ENCODE results near the gene ADGRA3. TPM values are rescaled to one million over a fixed set of nuclear protein-coding genes. Genes with fewer than 3 reads are reported as not detected.

The ADGRA3 gene
- total and polyA plus RNA-seq, 2 of the 13 experiments (the other 11 are each of a cell fraction or from before 2014, with no cell fraction given), result 32.2 to 40.8 TPM

- no peak for FAIRE-seq
- TF ChIP-seq SRSF9 (IDR thresholded peaks at IDR 0.05; ENCODE audit: borderline replicate concordance, insufficient read depth, low read depth, low read length, poor library complexity, severe bottlenecking), result no peak
- TF ChIP-seq ZNF569 (CRISPR knock-in tag; IDR thresholded peaks at IDR 0.05; ENCODE audit: borderline replicate concordance), result no peak
- no peak for TF ChIP-seq SALL1 (CRISPR knock-in tag; IDR thresholded peaks at IDR 0.05)
- no peak for TF ChIP-seq CHD2 (IDR thresholded peaks at IDR 0.05; ENCODE audit: low read depth, low read length)
- no peak for TF ChIP-seq CC2D1A (CRISPR knock-in tag; IDR thresholded peaks at IDR 0.05)
- TF ChIP-seq MTA3 (CRISPR knock-in tag; IDR thresholded peaks at IDR 0.05), result no peak
- TF ChIP-seq ZKSCAN1 (IDR thresholded peaks at IDR 0.05; ENCODE audit: low read length), result no peak
- TF ChIP-seq ZNF251 (CRISPR knock-in tag; IDR thresholded peaks at IDR 0.05), result no peak
- TF ChIP-seq, protein P1, sequence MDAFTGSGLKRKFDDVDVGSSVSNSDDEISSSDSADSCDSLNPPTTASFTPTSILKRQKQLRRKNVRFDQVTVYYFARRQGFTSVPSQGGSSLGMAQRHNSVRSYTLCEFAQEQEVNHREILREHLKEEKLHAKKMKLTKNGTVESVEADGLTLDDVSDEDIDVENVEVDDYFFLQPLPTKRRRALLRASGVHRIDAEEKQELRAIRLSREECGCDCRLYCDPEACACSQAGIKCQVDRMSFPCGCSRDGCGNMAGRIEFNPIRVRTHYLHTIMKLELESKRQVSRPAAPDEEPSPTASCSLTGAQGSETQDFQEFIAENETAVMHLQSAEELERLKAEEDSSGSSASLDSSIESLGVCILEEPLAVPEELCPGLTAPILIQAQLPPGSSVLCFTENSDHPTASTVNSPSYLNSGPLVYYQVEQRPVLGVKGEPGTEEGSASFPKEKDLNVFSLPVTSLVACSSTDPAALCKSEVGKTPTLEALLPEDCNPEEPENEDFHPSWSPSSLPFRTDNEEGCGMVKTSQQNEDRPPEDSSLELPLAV (CRISPR knock-in tag; conservative IDR thresholded peaks at IDR 0.05; ENCODE audit: low read depth), result no peak
- no peak for TF ChIP-seq KDM1A (CRISPR knock-in tag; IDR thresholded peaks at IDR 0.05)
- TF ChIP-seq DR1 (CRISPR knock-in tag; IDR thresholded peaks at IDR 0.05), result no peak
- TF ChIP-seq ZBED4 (CRISPR knock-in tag; IDR thresholded peaks at IDR 0.05; ENCODE audit: borderline replicate concordance), result no peak
- TF ChIP-seq CCAR2 (optimal IDR thresholded peaks at IDR 0.05; ENCODE audit: low read depth, low read length), result no peak
- TF ChIP-seq REL (CRISPR knock-in tag; conservative IDR thresholded peaks at IDR 0.05), result no peak
- no peak for TF ChIP-seq RFXANK (CRISPR knock-in tag; IDR thresholded peaks at IDR 0.05)
- no peak for TF ChIP-seq MED1 (CRISPR knock-in tag; IDR thresholded peaks at IDR 0.05)
Measured at GRCh38 chr4:22414833-22415232, 101.0 kb downstream of the ADGRA3 start.

More at GRCh38 chr4:22414833-22415232, 101.0 kb downstream of the ADGRA3 start:
- H3K9me3 ChIP-seq (ENCODE audit: low read length), result no peaks in the 10 kb centered on the region
- no peak overlapping the region for H3K4me2 ChIP-seq (ENCODE audit: low read depth, low read length)
- H3K4me1 ChIP-seq (ENCODE audit: insufficient read depth, low read length), result no peaks in the 10 kb centered on the region
- H3K27me3 ChIP-seq (ENCODE audit: control insufficient read depth in 1 of 2, insufficient read depth in 2 of 2, low read length in 2 of 2), result no peaks in the 10 kb centered on the region
- H4K20me1 ChIP-seq (ENCODE audit: insufficient read depth, low read length), result no peaks in the 10 kb centered on the region
- no peak overlapping the region for H2AFZ ChIP-seq (ENCODE audit: low read length)
- ChIA-PET POLR2A (no interaction called here), CTCF (ENCODE audit: low intra/inter-chr PET ratio, low total read pairs) (no interaction called here)
- intact Hi-C loops (cut with micrococcal nuclease; ENCODE audit: unreplicated experiment) (no loop called here), in situ Hi-C loops (cut with HindIII; ENCODE audit: extremely low pct_ligation_motif_present, low pct_unique_long_range_greater_than_20kb) (loop anchor here (5.0 kb wide), 2 partner anchors 192 to 277 kb away; partner anchors contain the start of gene GBA3)
- no peak overlapping the region for H3K4me3 ChIP-seq (replicated peaks in 1 of 3; ENCODE audit: insufficient read depth in 1 of 3, low read depth in 2 of 3, low read length in 3 of 3)
- H3K36me3 ChIP-seq (replicated peaks in 1 of 2; ENCODE audit: control insufficient read depth in 1 of 2, insufficient read depth in 2 of 2, low read length in 2 of 2), result peaks cover 2 to 18% of the 10 kb centered on the region in 2 experiments; a peak in 3 of 5 replicates
- DNase-seq (ENCODE audit: low spot score) (no peak), ATAC-seq (no peak)
- no peaks in the 10 kb centered on the region for H3K79me2 ChIP-seq (ENCODE audit: insufficient read depth, low read length)
- WGBS (ENCODE audit: low lambda C conversion rate), result 80% methylated on average over 2 of the region's 2 CpGs
- no peak overlapping the region for H3K27ac ChIP-seq (ENCODE audit: extremely low read length, insufficient read depth, low read length)
- H3K9ac ChIP-seq (ENCODE audit: insufficient read depth, low read depth, low read length), result no peak overlapping the region
- no TSS peak for BruUV-seq (replicated peaks)
